Measurements from ENCODE around the gene TRA2A.

Gene TRA2A

DNA sequence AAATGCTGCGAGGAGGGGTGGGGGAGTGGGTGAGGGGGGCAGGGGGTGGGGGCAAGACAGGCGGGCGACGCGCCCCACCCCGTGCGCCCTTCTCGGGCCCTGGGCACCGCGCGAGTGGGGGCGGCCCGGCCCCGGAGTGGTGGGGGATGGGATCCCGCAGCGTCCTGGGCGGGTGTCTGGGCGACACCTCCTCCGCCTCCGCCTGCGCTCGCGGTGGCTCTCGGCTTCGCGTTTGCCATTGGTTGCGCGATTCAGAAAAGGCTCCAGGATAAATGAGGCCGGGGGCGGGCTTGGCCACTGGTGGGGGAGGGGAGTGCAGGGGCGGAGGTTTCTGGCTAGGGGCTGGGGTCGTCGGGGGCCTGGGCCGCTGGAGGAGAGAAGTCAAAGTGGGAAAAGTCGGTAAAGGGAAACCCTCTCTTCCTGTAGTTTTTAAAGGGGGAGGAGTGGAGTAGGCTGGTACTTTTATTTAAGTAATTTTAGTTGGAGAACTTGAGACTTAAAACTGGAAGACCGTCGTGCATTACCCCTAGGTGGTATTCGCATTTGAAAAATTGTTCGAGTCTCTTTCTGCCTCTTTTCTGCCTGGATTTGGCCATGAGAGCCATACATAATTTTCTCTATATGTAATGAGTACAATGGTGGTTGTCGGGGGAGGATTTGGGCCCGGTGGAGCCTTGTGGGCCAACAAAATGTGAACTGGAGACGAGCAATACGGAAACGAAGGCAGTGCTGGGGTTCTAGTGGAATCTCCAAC lies 60.5 kb downstream of the TRA2A start:
- DNase-seq (ENCODE audit: insufficient read length, low spot score) (peak; percentile 75), FAIRE-seq (peak; percentile 65)

DNA sequence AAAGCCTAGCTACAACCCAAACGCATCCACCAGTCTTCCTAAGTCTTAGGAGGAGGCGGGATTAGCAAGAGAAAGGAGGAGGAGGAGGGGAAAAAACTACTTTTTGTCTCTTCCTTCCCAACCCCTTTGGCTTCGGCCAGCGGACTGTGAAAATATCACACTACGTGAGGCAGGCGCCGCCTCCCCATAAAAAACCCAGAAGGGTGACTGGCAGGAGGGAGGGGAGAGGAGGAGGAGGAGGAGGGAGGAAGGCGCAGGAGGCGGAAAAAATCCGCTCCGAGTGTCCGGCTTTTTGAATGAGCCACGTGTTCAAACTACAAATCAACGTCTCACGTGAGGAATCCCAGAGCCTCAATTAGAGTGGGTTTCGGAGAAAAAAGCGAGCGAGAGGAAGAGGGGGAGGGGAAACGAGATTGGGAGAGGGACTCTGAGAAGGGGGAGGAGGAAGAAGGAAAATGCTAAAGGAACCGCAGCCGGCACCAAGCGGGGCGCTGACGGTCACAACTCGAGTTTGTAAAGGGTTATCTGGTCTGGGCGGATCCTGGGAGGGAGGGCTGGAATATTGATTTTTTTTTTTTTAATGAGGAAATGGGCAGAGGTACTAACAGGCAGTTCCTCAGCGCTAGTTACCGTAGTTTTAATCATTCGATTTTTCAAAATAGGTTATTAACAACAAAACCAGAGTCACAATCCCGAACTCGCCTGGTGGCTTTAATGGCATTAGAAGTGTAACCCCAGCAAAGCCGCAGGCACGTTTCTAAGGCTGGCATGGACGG lies 61.3 kb downstream of the TRA2A start, which contains the start of gene IGF2BP3:
TSS of gene IGF2BP3 (minus strand) at position 162 of the 776 bp plus-strand sequence. CDS start 381 bp downstream, outside the sequence.
- no peak for FAIRE-seq

DNA sequence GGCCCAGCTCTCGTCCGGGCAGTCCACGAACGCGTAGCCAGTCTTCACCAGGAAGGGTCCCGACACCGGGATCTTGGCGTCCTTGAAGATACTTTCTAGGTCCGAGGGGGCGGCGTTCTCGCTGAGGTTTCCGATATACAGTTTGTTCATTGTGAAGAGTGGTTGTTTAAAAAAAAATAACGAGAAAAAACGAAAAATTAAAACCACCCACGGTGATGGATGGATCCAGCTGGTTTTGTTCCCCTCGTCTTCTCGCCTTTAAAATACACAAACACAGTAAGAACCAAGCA lies 61.9 kb downstream of the TRA2A start:
- FAIRE-seq: no peak
- DNase-seq (ENCODE audit: insufficient read length, low spot score): no peak

More for the DNA sequence above, 61.3 kb downstream of the TRA2A start, which contains the start of gene IGF2BP3:
- DNase-seq (ENCODE audit: insufficient read length, low spot score): peak; percentile 66

DNA sequence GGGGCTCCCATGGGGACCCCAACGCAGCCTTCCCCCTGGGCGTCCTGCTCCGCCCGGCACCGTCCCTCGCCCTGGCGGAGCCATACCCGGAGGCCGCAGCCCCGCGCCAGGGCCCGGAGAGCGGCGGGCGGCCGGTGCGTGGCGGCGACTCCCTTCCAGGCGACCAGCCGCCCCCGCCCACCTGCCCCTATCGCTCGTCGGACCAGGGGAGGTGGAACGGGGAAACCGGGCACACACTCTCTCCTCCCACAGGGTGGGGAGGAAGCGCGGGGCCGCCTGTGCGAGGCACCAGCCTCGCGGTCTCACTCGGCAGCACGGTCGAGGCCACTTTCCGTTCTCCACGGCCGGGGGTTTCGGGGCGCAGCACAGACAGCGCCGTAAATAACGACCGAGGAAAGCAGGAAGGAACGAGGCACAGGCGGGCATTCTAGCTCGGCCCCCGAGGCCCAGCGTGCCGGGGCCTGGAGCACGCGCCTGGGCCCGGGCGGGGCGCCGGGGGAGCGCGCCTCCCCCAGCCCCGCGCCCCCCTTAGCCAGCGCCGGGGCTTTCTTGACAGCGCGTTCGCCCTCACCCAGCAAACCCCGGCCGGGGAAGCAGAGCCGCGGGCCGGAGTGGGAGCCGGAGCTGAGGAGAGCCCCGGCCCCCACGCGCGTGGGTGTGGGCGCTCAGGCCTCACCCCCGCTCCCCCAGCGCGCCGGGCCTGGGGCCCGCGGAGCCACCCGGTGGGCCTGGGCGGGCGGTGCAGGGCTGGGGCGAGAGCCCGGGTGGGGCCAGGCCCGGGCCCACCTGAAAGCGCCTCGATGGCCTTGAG lies 62.4 kb downstream of the TRA2A start:
- FAIRE-seq: no peak
- DNase-seq (ENCODE audit: insufficient read length, low spot score): no peak

DNA sequence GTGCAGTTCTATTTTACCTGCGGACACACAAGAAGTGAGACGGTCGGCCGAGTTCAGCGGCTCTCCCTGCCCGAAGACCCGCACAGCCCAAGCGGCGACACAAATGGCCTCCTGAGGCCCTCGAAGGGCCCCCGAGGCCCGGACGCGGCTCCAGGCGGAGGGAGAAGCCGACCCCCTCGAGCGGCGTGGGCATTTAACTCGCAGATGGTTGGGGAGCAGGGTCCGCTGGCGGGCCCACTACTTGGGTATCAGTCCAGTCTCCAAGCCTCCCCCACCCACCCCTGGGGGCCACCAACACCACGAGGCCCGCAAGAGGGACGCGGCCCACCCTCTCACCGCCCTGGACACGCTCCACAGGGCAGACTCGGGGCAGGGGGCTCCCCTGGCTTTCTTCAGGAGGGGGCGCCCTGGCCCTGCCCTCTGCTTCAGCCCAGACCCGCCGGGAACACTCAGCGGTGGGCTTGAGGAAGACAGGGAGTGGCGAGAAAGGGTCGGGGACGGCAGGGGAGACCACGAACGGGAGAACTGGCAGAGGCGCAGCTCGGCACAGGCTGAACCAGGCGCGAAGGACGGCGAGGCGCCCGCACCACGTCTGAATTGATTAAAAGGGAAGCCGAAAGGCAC lies 63.1 kb downstream of the TRA2A start:
- no peak for FAIRE-seq
- no peak for DNase-seq (ENCODE audit: insufficient read length, low spot score)

DNA sequence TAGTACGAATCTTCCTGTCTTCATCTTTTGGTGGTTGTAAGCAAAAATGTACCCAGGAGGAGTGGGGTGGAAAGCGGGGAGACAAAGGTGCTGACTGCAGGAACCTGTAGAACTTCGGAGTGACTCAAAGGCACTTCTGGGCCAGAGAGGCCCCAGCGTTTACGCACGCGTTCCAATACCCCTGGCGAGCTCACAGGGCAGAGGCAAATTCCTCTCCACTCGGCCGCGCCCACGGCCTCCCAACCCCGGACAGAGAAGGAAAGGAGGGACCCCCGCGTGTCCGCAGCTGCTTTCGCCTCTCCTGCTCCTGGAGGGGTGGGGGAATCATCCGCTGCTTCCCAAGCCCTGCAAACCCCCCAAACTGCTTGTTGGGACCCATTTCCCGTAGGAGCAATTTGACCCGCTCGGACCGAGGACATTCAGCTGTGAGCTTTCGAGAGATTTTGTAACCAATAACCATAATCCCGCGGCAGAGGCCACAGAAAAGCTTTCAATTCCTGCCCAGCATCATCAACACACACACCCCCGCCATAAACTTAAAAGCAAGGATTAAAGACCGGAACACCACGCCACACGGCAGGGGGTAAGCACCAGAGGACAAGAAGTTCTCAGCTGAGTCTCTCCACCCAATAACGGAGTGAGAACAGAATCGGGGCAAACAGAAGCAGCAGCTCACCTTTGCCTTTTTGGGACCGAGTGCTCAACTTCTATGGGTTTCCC lies 63.8 kb downstream of the TRA2A start:
- DNase-seq (ENCODE audit: insufficient read length, low spot score) (no peak), FAIRE-seq (no peak)

DNA sequence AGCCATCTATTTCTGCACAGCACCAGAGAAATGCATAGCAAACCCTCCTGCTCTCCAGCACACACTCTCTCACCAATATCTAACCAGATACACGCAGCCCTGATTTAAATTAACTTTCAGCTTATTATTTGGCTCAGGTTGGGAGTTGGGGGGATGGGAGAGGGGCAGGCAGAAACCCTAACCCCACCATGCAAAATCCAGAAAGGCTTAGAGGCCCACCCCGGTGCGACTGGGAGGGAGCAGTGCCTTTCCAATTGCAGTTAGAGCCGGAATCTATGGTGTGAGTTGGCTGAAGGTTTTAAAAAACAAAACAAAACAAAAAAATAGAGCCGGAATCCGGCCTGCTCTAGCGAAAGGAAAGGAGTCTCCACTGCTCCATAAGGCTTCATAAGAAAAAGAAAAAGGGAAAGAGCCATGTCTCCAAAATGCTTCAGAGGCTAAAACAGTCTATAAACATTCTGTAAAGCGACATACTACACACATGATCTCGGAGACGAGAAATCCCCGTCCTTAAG lies 64.4 kb downstream of the TRA2A start:
- FAIRE-seq: no peak
- no peak for DNase-seq (ENCODE audit: insufficient read length, low spot score)

DNA sequence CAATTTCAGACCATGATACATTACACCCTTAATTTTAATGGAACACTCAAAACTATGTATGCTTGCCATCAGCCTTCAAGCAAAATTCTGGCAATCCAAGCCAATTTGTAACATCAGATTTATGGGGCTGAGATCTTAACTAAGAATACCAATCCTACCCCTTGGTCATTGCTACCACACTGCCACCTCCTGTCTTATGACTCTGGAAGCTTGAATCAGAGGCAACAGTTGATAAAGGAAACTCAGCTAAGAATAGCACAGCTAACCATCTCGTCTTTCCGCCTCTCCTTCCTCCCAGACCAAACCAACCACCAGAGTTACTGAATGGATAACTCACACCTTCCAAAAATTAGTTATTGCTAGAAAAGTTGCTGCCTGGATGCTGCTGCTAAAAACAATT lies 68.9 kb downstream of the TRA2A start:
- no peak for DNase-seq (ENCODE audit: insufficient read length, low spot score)
- FAIRE-seq: no peak

DNA sequence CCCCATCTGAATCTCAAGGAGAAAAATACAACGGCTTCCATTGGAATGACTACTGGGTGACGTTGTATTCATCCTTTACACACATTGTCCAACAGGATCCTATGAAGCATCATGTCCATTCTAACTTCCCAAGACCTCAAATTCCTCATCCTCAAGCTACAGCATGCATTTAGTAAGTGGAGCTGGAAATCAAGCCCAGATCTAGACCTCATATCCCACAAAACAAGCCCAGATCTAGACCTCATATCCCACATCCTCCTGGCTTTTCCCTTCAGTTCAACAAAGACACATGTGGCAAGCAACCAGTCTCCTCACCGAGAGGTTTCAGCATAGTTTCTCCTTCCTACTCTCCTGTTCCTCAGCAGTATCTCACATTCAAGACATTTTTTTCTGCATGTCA lies 73.7 kb downstream of the TRA2A start:
- DNase-seq (ENCODE audit: insufficient read length, low spot score) (no peak), FAIRE-seq (no peak)

DNA sequence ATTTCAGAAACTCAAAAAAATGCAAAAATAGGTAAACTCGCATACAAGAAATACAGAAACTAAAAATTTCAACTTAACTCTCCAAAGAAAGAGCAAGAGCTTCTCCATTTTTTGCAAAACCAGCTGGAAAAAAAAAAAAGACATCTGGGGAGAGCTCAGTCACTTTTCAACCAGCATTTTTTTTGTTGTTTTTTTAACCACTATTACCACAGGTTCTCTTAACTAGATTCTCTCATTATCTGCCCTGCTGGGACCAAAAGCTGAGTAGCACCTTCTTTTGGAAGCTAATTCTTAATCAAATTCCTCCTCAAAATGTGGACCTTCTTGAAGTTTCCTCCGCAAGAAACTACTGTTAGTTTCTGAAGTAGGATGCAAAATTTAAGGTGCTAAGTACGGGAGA lies 75.7 kb downstream of the TRA2A start:
- DNase-seq (ENCODE audit: insufficient read length, low spot score) (no peak), FAIRE-seq (no peak)

DNA sequence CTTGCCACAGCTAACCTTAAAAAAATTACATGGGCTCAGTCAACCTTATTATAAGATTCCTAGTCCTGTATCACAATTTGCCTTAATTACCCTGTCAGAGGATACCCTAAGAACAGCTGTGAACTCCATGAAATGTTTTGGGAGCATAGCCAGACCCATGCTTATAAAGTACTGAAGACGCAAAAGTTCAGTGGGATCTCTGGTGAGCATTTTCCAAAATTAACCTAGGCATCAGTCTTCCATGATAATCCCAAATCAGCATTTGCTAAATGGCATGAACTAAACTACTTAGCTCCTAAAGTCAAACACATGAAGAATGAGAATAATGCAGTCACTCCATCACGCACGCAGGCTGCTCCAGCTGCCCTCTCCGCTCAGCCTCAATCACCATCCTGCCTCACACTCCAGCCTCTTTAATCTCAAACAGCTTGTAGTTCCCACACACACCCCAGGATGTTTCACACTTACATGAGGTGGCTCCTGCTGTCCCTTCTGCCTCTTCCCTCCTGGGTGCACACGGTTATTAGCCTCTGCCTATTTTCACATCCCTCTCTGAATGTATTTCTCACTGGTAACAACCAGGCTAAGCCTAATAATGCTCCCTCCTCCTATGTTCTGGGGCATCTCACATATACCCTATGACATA lies 76.8 kb downstream of the TRA2A start:
- no peak for DNase-seq (ENCODE audit: insufficient read length, low spot score)

More for the DNA sequence above, 76.8 kb downstream of the TRA2A start:
- FAIRE-seq: no peak
